ENCODE measurements around the gene NPY1R. TPM values are rescaled to one million over a fixed set of nuclear protein-coding genes. Genes with fewer than 3 reads are reported as not detected.

Gene NPY1R
- total RNA-seq, result 0.19 and 1.1 TPM in 2 replicates

GRCh38 chr4:163332526-163333406, at the start of gene NPY1R:
Gene NPY1R (minus strand): TSS chr4:163332596. CDS start chr4:163326554, 6,042 bp downstream.

GRCh38 chr4:163343604-163344146, 11.3 kb upstream of the NPY1R start, which contains the start of gene NPY5R:
Gene NPY5R (plus strand): TSS chr4:163343892. CDS start chr4:163350274, 6,382 bp downstream.

Other genes starting within 250 kb of the NPY1R start
- 7.3 and 7.7 TPM in 2 replicates for gene NAF1, start 165.7 kb downstream of the NPY1R start, total RNA-seq
- gene NPY5R, start 11.3 kb upstream of the NPY1R start, total RNA-seq, result under 0.01 TPM in 1 of 2 replicates, not detected in the other
- gene TKTL2, start 141.2 kb upstream of the NPY1R start, total RNA-seq, result not detected in 2 replicates
- gene TMA16, start 162.1 kb upstream of the NPY1R start, total RNA-seq, result 23.4 and 39.1 TPM in 2 replicates

All from regular cardiac myocyte (primary cell).